ENCODE measurements around the gene SHROOM3.

SHROOM3 gene

DNA sequence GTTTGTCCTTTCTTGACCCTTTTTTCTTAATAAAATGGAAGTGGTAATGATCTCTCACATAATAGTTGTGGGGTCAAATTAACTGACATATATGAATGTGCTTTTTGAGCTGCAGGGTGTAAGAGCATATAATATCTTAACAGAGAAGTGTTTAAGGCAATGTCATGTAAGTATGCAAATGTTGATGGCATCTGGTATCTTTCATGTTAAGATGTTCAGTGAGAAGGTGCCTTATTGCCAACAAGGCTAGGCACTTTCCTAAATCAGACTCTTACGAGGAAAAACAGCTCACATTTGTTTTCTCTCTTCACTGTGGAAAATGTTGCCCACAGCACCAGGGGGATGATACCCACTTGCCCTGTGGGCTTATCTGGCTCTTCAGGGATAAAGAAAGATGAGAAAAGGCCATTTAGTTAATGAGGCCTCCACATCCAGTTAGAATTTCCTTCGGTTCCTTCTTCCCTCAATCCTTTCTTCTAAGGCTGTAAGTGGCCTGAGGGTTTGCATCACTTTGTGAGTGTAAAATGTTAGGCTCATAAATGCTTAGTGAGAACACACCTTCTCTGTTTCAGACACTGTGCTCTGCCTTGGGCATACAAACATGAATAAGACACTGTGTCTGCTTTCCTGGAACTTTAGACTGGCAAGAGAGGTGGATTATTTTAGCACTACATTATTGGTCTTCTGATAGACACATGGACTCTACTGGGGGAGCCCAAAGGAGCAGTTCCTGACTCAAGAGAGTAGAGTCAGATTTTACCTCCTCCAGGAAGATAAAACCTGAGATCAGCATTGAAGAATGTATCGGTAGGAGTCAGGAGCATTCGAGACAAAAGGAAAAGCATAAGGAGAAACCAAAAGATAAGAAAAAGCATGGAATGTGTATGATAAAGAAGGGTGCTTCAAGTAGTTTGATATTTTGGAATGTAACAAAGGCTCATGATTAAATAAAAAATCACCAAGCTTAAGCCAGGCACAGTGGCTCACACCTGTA lies 327.4 kb downstream of the SHROOM3 start:
- in situ Hi-C loops (cut with MboI; ENCODE audit: low sequenced_read_pairs) = no loop called here

DNA sequence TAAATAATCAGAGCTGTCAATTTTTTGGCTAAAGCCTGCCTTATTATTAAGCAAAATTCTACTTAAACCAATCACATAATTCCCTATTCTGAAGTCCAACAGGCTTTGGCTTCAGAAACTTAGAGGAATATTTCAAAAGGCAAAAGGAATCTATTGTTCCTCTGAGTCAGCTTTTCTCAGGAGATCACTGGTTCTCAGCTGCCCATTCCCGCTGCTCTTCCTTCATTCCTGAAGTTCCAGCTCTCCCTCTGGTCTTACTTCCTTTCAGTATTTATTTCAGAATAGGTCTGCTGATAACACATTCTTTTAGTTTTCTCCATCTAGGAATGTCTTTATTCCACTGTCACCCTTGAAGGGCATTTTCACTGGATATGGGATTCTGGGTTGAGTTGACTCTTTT lies 329.2 kb downstream of the SHROOM3 start:
- in situ Hi-C loops (cut with MboI; ENCODE audit: low sequenced_read_pairs) = no loop called here

DNA sequence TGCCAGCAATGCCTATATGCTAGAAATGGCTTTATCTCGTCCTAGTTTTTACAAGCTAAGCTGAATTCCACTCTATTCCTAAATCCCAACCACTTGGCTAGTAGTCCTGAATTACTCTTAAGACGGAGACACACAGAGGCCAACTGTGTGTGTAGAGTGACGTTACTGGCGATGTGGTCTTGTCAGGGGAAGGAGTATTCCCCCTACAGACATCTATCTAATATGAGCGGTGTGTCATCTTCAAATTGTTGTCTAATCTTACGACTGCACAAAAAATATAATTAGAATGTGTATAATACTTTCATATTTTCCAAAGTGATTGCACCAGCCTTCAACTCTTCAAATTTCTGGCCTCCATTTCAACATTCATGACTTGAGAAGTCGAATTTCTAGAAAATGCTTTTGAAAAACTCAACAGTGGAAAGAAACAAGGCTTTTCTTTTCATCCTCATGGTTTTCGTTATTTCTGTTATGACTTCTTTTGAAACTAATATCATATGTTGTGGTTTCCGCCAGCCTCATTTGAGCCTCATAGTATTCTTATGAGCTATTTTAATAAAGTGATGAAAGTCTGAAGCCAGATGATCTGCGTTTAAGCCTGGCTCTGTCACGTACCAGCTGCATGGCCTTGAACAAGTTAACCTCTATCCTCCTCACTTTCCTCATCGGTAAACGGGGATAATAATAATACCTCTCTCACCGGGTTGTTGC lies 330.6 kb downstream of the SHROOM3 start:
- in situ Hi-C loops (cut with MboI; ENCODE audit: low sequenced_read_pairs) = no loop called here

DNA sequence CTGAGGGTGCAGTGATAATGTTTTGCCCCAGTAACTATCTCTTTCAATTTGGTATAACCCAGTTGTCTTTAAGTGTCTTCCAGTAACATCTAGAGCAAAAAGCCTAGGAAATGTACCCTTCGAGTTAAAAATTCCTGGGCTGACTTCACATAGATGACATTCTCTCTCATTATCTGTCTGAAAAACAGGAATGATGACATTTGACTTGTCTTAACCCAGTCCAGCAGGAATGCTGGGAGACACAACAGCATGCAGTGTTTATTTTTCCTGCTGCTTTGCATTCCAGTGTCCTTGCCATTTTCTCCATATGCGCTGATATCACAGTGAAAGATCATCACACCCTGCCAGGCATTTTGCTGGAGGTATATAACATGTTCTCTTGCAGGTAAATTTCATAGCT lies 333.0 kb downstream of the SHROOM3 start:
- in situ Hi-C loops (cut with MboI; ENCODE audit: low sequenced_read_pairs) = no loop called here

DNA sequence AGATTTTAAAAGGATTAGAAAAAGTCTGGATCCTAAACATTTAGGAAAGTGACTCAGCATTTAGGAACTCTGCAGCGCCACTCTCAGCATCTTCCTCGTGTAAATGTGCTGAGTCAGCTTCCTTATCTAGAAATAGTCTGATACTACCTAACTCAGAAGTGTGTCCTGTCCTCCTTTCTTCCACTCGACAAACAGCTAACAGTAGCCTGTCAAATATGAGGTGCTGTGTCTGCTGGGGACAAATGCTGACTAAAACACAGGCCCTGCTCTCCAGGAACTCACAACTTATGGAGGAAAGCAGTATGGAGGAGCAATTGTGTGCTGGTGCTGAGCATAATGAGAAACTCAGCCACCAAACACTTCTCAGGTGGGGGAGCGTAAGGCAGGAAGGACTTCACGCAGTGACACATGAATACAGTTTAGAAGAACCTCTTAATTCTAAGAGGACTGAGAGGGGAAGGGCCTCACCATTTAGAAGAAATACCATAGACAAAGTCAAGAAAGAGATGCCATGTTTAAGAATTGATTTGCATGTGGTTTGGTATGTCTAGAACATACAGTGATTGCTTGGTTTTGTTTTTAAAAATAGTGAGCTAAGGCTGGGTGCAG lies 337.6 kb downstream of the SHROOM3 start:
- in situ Hi-C loops (cut with MboI; ENCODE audit: low sequenced_read_pairs) = no loop called here

DNA sequence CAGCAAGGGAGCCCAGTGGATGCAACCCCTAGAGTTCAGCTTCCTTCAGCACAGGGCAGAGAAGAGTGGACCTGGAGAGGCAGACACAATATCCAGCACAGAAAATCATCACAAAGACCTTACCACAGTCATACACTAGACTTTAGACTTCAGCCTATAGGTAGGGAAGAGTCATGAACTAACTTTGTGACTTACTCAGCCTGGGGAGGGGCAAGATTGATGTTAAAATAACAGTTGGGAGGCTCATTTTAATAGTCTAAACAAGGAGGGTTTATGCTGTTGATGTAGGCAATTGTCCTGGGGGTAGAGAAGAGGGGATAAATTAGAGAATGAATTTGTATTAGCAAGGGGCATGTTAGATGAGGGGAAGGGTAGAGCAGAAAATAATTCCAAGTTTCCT lies 338.7 kb downstream of the SHROOM3 start:
- in situ Hi-C loops (cut with MboI; ENCODE audit: low sequenced_read_pairs) = no loop called here

DNA sequence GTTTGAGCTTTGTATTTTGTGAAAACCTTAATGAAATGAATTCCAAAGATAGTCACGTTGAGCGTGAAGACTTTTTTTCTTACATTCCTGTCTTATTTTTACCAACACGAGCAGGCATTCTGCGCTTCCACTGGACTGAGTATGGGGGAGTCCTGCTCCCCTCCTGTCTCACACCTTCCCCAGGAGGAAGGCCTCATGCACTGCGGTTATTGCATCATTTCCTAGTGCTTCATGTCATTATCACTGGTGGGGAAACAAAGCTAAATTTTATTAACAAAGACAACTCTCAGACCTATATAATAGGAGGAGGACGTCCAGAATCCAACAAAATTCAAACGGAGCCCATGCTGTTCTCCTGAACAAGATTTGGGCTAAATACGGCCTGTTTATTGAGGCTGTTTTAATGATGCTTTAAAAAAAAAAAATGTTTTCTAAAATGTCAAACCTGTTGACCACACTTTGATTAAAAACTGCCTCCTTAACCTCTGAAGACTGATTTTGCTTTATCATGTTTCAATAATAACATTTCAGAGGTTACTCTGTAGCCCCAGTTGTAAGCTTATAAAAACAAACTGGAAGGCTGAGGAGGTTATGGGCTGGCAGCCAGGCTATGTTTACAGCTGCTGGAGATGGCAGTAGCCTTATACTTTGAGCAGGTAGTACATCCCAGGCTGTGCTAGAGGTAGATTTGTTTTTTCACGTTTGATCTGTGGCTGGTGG lies 344.9 kb downstream of the SHROOM3 start:
- in situ Hi-C loops (cut with MboI; ENCODE audit: low sequenced_read_pairs) = no loop called here

DNA sequence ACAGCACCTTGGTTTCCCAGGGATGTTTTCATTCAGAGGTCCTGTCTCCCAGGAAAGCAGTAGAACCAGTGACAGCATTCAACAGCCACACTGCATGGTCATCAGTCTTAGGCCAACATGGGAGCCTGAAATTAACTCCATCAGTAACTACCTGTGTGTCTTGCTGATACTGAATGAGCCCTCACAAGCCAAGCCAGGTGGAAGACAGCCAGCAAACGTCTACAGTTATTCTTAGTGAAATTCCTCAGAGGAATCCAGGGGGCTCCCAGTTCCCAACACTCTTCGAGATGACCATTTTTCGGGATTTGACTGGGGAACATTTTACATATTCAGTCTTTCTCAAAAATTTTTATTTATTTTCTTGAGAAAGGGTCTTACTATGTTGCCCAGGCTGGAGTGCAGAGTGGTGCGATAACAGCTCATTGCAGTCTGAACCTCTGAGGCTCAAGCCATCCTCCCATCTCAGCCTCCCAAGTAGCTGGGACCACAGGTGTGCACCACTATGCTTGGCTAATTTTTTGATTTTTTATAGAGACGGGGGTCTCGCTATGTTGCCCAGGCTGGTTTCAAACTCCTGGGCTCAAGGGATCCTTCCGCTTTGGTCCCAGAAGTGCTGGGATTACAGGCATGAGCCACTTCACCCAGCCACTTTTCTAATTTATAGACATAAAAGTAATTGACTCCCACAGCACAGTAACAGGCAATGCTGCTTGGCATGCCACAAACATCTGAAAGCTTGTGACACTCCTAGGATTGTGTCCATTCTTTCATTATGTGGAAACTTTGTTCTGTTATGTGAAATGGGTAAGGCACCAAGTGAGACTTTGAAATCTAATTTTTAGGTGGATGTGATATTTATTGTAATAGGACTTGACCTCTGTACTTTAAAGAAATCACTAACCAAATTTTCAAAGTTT lies 346.0 kb downstream of the SHROOM3 start:
- in situ Hi-C loops (cut with MboI; ENCODE audit: low sequenced_read_pairs) = no loop called here

DNA sequence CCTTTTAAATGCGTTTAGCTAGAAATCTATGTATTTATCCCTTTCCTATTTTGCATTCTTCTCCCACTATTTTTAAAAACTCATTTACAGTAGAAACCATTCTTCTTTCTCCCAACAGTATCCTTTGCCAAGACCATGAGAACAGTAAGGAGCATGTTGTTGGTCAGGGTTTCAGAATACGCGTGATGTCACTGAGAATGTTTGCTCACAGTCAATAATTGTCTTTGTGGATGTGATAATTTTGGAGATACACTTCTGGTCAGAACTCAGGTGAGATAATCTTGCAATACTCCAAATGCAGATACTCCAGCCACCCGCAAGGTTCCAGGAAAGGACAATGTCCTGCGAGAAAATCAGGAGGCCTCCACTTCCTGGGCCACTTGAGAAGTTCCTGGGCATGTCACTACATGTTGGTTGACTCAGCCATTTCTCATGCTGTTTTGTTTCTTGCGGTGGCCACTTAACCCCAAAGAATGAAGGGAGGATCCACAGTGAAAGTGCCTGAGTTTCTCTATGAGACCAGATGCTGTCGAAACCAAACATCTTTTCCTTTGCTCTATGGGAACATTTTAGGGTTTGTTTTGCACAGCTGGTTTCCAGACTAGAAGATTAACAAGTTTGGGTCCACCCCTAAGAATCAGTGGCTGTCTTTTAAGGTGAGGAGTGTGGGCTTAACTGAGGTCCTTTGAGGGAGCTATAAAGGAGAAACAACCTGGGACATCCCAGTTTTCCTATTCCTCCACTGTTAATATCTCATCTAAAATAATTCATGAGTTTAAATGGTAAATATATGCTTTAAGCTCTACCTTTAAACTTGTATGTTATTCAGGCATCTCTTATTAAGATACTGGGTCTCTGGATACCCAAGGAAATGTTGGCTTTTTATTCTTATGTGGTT lies 346.9 kb downstream of the SHROOM3 start:
- in situ Hi-C loops (cut with MboI; ENCODE audit: low sequenced_read_pairs) = no loop called here

DNA sequence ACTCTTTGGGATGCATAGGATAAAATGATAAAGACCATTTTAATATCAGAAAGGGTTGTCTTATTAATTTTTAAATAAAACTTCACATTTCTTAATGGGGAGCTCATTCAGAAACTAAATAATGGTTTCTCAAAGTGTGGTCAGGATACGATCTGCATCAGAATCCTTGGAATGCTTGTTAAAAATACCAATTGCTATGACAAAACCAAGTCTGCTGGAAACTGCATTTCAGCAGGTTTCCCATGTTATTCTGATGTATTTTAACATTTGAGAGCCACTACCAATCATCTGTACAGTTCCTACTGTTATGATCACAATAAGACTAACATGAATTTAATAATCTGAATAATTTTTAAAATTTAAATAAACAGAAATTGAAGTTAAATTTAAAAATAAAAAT lies 347.8 kb downstream of the SHROOM3 start:
- in situ Hi-C loops (cut with MboI; ENCODE audit: low sequenced_read_pairs) = no loop called here

DNA sequence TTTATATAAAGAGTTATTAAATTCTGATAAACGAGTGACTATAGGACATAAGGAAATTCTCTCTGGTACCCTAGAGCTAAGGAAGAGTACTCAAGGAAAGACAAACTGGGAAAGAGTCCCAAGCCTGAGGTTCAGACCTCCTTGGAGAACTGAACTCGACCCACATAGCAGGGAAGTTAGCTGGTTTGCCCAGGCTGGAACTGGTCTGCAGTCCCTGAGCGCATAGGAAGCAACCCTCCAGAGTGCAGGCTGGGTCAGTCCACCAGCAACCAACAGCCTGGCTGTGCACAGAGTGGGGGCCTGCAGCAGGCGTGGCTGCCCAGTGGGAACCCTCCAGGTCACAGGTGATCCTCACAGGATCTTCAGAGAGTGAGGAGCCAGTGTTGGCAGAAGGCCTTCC lies 348.8 kb downstream of the SHROOM3 start:
- in situ Hi-C loops (cut with MboI; ENCODE audit: low sequenced_read_pairs) = no loop called here

DNA sequence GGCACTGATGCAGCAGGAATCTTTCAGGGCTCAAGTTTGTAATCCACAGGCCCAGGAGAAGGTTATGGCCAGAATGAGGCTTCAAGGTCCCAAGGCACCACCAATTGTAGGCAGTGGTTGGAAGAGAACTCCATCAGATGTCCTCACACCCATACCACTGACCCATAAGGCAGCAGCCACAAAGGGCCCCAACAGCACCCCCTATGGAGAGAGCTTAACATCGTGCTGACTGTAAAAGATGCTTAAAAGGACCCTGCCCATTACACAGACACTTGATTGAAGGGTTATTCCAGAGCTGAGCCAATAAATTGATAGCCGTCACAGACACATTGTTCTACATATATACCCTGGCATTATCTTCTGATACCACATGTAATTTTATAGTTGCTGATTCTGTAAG lies 349.2 kb downstream of the SHROOM3 start:
- in situ Hi-C loops (cut with MboI; ENCODE audit: low sequenced_read_pairs) = no loop called here

DNA sequence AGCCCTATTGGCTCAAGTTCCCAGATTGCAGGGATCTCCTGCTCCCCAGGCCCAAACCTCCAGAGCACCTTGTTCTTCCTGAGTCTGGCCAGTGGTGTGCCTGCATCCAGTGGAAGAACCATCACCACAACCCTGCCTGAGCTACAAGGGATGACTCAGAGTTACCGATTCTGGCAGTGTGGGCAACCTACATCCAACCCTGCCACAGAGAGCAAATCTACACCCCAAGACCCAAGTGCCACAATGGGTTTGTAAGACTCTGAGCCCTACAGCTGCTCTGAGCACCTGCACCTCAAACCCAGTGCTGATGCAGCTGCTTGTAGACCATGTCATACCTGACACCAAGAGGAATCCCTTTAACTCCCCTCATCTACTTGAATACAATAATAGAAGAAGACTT lies 352.9 kb downstream of the SHROOM3 start:
- in situ Hi-C loops (cut with MboI; ENCODE audit: low sequenced_read_pairs) = no loop called here

DNA sequence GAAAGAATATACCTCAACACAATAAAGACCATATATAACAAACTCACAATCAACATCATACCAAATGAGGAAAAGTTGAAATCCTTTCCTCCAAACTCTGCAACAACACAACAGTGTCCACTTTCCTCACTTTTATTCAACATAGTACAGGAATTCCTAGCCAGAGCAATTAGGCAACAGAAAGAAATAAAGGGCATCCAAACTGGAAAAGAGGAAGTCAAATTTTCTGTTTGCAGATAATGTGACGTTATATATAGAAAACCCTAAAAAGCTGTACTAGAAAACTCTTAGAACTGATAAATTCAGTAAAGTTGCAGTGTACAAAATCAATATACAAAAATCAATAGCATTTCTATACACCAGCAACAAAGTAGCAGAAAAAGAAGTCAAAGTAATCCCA lies 355.3 kb downstream of the SHROOM3 start:
- in situ Hi-C loops (cut with MboI; ENCODE audit: low sequenced_read_pairs) = no loop called here

DNA sequence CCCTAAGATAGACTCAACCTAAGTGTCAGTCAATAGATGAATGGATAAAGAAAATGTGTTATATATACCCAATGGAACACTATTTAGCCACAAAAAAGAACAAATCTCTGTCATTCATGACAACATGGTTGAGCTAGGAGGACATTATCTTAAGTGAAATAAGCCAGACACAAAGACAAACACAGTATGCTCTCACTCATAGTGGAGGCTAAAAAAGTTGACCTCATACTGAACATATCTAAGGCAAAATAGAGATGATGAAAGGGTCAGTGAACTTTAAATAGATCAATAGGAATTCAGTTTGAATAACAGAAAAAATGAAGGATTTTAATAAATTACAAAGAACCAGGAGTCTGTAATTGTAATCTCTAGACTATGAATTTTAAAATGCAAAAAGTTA lies 356.4 kb downstream of the SHROOM3 start:
- in situ Hi-C loops (cut with MboI; ENCODE audit: low sequenced_read_pairs) = no loop called here

DNA sequence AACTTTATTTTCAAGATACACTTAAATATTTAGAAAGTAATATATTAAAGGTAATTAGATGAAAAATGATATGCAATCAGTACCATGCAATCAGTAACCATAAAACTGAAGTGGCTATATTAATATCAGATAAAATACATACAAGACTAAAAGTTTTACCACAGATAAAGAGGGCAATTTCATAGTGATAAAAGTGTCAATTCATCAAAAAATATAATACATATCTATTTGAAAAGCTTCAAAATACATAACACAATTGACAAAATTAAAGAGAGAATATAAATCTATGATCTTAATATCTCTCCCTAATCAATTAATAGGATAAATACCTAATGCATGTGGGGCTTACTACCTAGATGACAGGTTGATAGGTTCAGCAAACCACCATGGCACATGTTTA lies 357.4 kb downstream of the SHROOM3 start:
- in situ Hi-C loops (cut with MboI; ENCODE audit: low sequenced_read_pairs) = no loop called here

DNA sequence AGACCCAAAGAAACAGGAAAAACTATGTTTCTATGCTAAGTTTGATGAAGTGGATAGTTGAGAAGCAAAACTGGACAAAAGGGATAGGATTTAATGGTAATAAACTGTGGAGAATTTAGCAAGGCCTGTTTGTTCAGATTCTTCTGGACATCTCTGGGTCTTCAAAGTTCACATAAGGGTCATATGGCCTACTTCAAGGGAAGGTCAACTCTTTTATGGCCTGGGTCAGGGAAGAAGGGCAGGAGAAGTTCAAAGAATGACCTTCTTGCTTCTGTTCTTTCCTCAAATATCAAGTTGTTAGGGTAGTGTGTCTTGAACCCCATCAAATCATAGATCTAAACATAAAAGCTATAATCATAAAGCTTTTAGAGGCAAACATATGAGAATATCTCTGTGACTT lies 360.2 kb downstream of the SHROOM3 start:
- in situ Hi-C loops (cut with MboI; ENCODE audit: low sequenced_read_pairs) = no loop called here

DNA sequence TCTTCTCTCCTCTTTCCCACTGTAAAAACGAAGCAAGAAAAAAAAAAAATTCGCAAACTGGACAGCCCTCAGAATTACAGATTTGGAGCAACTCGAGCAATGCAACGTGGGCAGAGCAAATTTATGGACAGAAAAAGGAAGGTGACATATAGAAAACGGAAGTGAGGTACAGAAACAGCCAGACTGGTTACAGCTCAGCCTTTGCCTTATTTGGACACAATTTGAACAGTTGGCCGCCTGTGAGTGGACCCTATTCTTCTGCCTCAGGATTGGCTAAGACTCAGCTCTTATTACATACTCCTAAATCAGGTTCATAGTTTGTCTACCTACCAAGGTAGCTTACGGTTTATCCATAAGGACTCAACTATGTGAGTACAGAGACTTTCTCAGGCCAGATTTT lies 364.1 kb downstream of the SHROOM3 start:
- in situ Hi-C loops (cut with MboI; ENCODE audit: low sequenced_read_pairs) = no loop called here

DNA sequence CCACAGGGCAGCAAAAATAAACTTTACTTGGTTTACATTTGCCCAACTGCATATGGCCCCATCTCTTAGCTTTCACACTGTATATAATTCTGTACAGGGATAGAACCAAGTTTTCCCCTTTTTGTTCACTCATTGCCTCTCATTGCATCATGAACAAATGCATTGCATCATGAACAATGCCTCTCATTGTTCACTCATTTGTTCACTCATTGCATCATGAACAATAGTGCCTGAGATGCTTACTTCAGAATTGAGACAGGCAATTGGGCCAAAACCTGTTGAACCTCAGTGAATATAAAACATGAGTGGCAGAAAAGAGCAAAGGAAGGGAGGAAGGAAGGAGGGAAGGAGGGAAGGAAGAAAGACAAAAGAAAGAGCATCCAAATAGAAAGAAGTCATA lies 364.7 kb downstream of the SHROOM3 start:
- in situ Hi-C loops (cut with MboI; ENCODE audit: low sequenced_read_pairs) = no loop called here

Measured in HL-60/S4 treated with retinoic acid at 250 ng/mL for 4 days and 3 days (cell line).